ENCODE results near the gene CARMIL1. TPM values are rescaled to one million over a fixed set of nuclear protein-coding genes. Genes with fewer than 3 reads are reported as not detected.

Gene CARMIL1
- total RNA-seq, 1 donor from 2014 or later, result 3.4 TPM

DNA sequence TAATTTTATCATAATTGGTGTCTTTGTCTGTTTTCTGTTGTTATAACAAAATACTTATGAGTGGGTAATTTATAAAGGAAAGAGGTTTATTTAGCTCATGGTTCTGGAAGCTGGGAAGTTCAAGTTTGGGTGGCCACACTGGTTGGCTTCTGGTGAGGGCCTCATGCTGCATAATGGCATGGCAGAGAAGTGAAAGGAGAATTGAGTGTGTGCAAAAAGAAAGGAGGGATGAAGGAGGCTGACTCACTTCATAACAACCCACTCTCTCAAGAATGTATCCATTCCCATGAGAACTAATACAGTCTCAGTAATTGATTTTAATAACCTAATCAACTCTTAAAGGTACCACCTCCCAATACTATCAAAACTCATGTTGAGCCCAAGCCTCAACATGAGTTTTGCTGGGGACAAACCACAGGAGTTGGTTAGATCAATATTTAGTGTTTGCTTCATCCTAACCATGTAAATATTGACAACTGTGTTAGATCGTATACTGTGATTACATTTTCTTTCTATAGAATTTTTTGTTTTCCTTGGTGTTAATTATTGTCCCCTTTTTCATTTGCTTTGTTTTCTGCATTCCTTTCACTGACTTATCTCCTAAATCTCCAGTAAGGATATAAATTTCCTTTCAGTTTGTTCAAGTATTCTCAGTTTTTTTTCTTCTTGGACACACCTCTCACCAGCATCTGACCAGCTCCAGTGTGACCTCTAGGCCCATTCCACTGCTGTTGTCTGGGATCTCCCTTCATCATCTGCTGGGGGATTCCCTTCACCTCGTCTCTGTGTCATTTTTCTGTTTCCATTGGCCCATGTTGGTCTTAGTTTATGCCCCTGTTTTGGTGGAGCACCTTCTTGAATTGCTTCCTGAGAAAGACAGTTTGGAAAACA is 318.0 kb downstream of the CARMIL1 start:
- ATAC-seq (ENCODE audit: low read depth) (no peak), DNase-seq (no peak)
- intact Hi-C loops (cut with micrococcal nuclease), result no loop called here
- Mint-ChIP-seq H3K4me3 (no peak overlapping the region), H3K9me3 (no peaks in the 10 kb centered on the region), H3K27ac (no peak overlapping the region), H3K4me1 (no peaks in the 10 kb centered on the region), H3K27me3 (no peaks in the 10 kb centered on the region), H3K36me3 (ENCODE audit: low read depth) (peaks cover 8% of the 10 kb centered on the region)
- ChIA-PET CTCF (interaction anchor here (1.5 kb wide), 1 partner anchor 9 kb away, joined by 3 read pairs; no protein-coding TSS in a partner anchor), POLR2A (no interaction called here)
- TF ChIP-seq CTCF (IDR thresholded peaks at IDR 0.05), result no peak

- Mint-ChIP-seq H3K27me3 (no peaks in the 10 kb centered on the region), H3K36me3 (ENCODE audit: low read depth) (peaks cover 8% of the 10 kb centered on the region), H3K27ac (no peak overlapping the region), H3K4me3 (no peak overlapping the region), H3K4me1 (no peaks in the 10 kb centered on the region), H3K9me3 (no peaks in the 10 kb centered on the region)
- ATAC-seq (ENCODE audit: low read depth) (no peak), DNase-seq (no peak)
- intact Hi-C loops (cut with micrococcal nuclease), result loop anchor here (5.0 kb wide), 1 partner anchor 42 kb away; no protein-coding TSS in a partner anchor
- TF ChIP-seq CTCF (IDR thresholded peaks at IDR 0.05), result no peak
- ChIA-PET CTCF (interaction anchor here (0.9 to 4.9 kb wide), 4 partner anchors 9 to 376 kb away, joined by 3 to 26 read pairs (median 4); no protein-coding TSS in a partner anchor), POLR2A (no interaction called here)
These were observed 320.4 kb downstream of the CARMIL1 start for GRCh38 chr6:25599516-25600085.

DNA sequence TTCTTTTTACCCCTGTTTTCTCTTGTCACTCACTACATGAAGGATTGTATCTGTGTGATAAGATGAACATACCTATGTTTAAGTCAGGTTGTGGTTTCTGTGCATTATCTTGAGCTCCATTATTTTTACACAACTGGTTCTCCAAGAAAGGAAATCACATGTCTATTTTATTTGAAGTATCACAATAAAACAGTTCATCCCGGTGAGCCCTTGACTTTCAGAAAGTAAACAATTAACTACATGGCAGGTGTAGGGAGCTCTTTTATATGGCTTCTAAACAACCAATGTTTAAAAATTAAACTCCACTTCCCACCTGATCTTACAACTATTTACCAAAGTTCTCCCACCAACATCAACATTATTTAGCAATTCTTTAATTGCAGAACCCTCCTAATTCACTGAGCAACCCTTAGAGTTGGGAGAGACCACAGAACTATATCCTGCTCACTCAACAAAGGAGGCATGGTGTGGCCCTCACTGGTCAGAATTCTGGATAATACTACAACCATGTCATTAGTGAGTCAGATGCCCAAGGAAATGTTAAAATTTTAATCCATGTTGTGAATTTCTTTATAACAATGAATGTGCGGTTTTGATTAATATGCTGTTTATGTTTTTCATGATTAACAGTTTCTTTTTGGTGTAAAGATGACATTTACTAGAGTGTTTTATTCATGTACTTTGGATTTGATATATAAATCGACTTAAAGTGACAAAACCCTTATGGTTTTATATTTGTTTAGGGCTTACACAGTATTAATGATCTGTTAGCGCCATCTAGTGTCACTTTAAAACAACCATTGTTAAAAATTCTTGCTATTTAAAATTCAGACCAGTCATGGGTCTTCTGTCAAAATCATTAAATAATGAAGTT is 322.9 kb downstream of the CARMIL1 start:
- ATAC-seq (ENCODE audit: low read depth), result no peak
- intact Hi-C loops (cut with micrococcal nuclease), result loop anchor here (1.0 to 5.0 kb wide), 4 partner anchors 45 to 379 kb away; no protein-coding TSS in a partner anchor
- Mint-ChIP-seq H3K36me3 (ENCODE audit: low read depth) (peaks cover 5% of the 10 kb centered on the region), H3K4me3 (no peak overlapping the region), H3K27ac (no peak overlapping the region), H3K4me1 (no peaks in the 10 kb centered on the region), H3K27me3 (no peaks in the 10 kb centered on the region), H3K9me3 (no peaks in the 10 kb centered on the region)
- ChIA-PET CTCF (interaction anchor here (0.8 to 4.9 kb wide), 5 partner anchors 11 to 383 kb away, joined by 3 to 26 read pairs (median 3); no protein-coding TSS in a partner anchor), POLR2A (no interaction called here)
- TF ChIP-seq CTCF (IDR thresholded peaks at IDR 0.05), result peak; percentile 41
- no peak for DNase-seq

DNA sequence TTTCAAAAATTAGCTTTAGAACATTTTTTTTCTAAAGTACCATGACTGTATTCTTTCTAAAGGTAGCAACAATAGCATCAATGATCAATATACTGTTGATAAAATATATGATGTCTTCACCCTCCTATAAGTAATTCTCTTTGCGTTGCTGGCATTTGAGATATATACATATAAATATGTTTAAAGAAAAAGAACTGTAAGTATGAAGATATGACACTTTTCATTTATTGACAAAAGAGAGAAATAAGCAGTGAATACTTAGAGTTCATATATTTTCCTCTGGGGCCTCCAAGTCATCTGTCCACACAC is 323.5 kb downstream of the CARMIL1 start:
- Mint-ChIP-seq H3K4me3 (no peak overlapping the region), H3K27ac (no peak overlapping the region), H3K9me3 (no peaks in the 10 kb centered on the region), H3K36me3 (ENCODE audit: low read depth) (peaks cover 6% of the 10 kb centered on the region), H3K27me3 (no peaks in the 10 kb centered on the region), H3K4me1 (no peaks in the 10 kb centered on the region)
- intact Hi-C loops (cut with micrococcal nuclease), result loop anchor here (1.0 to 5.0 kb wide), 4 partner anchors 45 to 379 kb away; no protein-coding TSS in a partner anchor
- DNase-seq (no peak), ATAC-seq (ENCODE audit: low read depth) (no peak)
- no peak for TF ChIP-seq CTCF (IDR thresholded peaks at IDR 0.05)
- POLR2A ChIA-PET, result no interaction called here
- CTCF ChIA-PET, result interaction anchor here (1.2 to 4.9 kb wide), 4 partner anchors 10 to 384 kb away, joined by 3 to 26 read pairs (median 9); no protein-coding TSS in a partner anchor
